ENCODE measurements around the gene OR1F1. TPM values are rescaled to one million over a fixed set of nuclear protein-coding genes. Genes with fewer than 3 reads are reported as not detected.

OR1F1 gene
- total RNA-seq, 3 donors from 2014 or later: not detected

GRCh38 chr16:3147046-3147756, 40.8 kb upstream of the OR1F1 start:
- H3K4me1 Mint-ChIP-seq (ENCODE audit: low read depth): peaks cover 15% of the 10 kb centered on the region
- H3K27me3 Mint-ChIP-seq (ENCODE audit: low read depth): no peaks in the 10 kb centered on the region
- peaks cover 4% of the 10 kb centered on the region for H3K36me3 Mint-ChIP-seq (ENCODE audit: insufficient read depth)
- no peak for DNase-seq
- ATAC-seq: no peak
- H3K9me3 Mint-ChIP-seq: no peaks in the 10 kb centered on the region
- no peak overlapping the region for H3K4me3 Mint-ChIP-seq

- DNase-seq (no peak), ATAC-seq (no peak)
- Mint-ChIP-seq H3K4me1 (ENCODE audit: low read depth) (peaks cover 21% of the 10 kb centered on the region), H3K4me3 (no peak overlapping the region), H3K27me3 (ENCODE audit: low read depth) (peaks cover 5% of the 10 kb centered on the region), H3K9me3 (peaks cover 5% of the 10 kb centered on the region), H3K36me3 (ENCODE audit: insufficient read depth) (no peaks in the 10 kb centered on the region)
These were observed 40.3 kb upstream of the OR1F1 start for GRCh38 chr16:3147757-3148104.

- Mint-ChIP-seq H3K27me3 (ENCODE audit: low read depth) (peaks cover 5% of the 10 kb centered on the region), H3K36me3 (ENCODE audit: insufficient read depth) (no peaks in the 10 kb centered on the region), H3K4me1 (ENCODE audit: low read depth) (peaks cover 22% of the 10 kb centered on the region), H3K4me3 (peak overlapping the region; percentile 59), H3K9me3 (peaks cover 7% of the 10 kb centered on the region)
- no peak for ATAC-seq
- no peak for DNase-seq
These were observed 39.5 kb upstream of the OR1F1 start for GRCh38 chr16:3148256-3149192.

GRCh38 chr16:3149193-3149530, 38.8 kb upstream of the OR1F1 start:
- Mint-ChIP-seq H3K4me3 (peak overlapping the region; percentile 59), H3K27me3 (ENCODE audit: low read depth) (peaks cover 5% of the 10 kb centered on the region), H3K4me1 (ENCODE audit: low read depth) (peaks cover 22% of the 10 kb centered on the region), H3K9me3 (peaks cover 7% of the 10 kb centered on the region), H3K36me3 (ENCODE audit: insufficient read depth) (no peaks in the 10 kb centered on the region)
- DNase-seq: no peak
- no peak for ATAC-seq

GRCh38 chr16:3149630-3150345, 38.2 kb upstream of the OR1F1 start:
- Mint-ChIP-seq H3K27me3 (ENCODE audit: low read depth) (peaks cover 5% of the 10 kb centered on the region), H3K4me1 (ENCODE audit: low read depth) (peaks cover 22% of the 10 kb centered on the region), H3K36me3 (ENCODE audit: insufficient read depth) (no peaks in the 10 kb centered on the region), H3K9me3 (peaks cover 7% of the 10 kb centered on the region), H3K4me3 (peak overlapping the region; percentile 83)
- peak; percentile 7 to 20 for ATAC-seq
- peak; percentile 36 for DNase-seq

- peak; percentile 100 for DNase-seq
- peak; percentile 87 for ATAC-seq
These were observed 37.4 kb upstream of the OR1F1 start for GRCh38 chr16:3150346-3151218.

GRCh38 chr16:3152027-3152276, 36.1 kb upstream of the OR1F1 start:
- no peaks in the 10 kb centered on the region for H3K36me3 Mint-ChIP-seq (ENCODE audit: insufficient read depth)
- H3K4me1 Mint-ChIP-seq (ENCODE audit: low read depth): peaks cover 22% of the 10 kb centered on the region
- peaks cover 5% of the 10 kb centered on the region for H3K27me3 Mint-ChIP-seq (ENCODE audit: low read depth)
- H3K4me3 Mint-ChIP-seq: peak overlapping the region; percentile 78
- ATAC-seq (no peak), DNase-seq (no peak)
- H3K9me3 Mint-ChIP-seq: peaks cover 15% of the 10 kb centered on the region

More at GRCh38 chr16:3150346-3151218, 37.4 kb upstream of the OR1F1 start:
- peaks cover 22% of the 10 kb centered on the region for H3K4me1 Mint-ChIP-seq (ENCODE audit: low read depth)
- peaks cover 15% of the 10 kb centered on the region for H3K9me3 Mint-ChIP-seq
- peak overlapping the region; percentile 83 for H3K4me3 Mint-ChIP-seq
- no peaks in the 10 kb centered on the region for H3K36me3 Mint-ChIP-seq (ENCODE audit: insufficient read depth)
- peaks cover 5% of the 10 kb centered on the region for H3K27me3 Mint-ChIP-seq (ENCODE audit: low read depth)

GRCh38 chr16:3152277-3152990, 35.6 kb upstream of the OR1F1 start:
- DNase-seq: peak; percentile 81
- ATAC-seq: peak; percentile 5 to 18
- H3K4me3 Mint-ChIP-seq: peak overlapping the region; percentile 78
- H3K36me3 Mint-ChIP-seq (ENCODE audit: insufficient read depth): no peaks in the 10 kb centered on the region
- peaks cover 22% of the 10 kb centered on the region for H3K4me1 Mint-ChIP-seq (ENCODE audit: low read depth)
- peaks cover 5% of the 10 kb centered on the region for H3K27me3 Mint-ChIP-seq (ENCODE audit: low read depth)
- H3K9me3 Mint-ChIP-seq: peaks cover 18% of the 10 kb centered on the region

- Mint-ChIP-seq H3K4me3 (peak overlapping the region; percentile 78), H3K27me3 (ENCODE audit: low read depth) (peaks cover 5% of the 10 kb centered on the region), H3K4me1 (ENCODE audit: low read depth) (peaks cover 26% of the 10 kb centered on the region), H3K9me3 (peaks cover 22% of the 10 kb centered on the region), H3K36me3 (ENCODE audit: insufficient read depth) (no peaks in the 10 kb centered on the region)
- ATAC-seq (no peak), DNase-seq (no peak)
These were observed 35.0 kb upstream of the OR1F1 start for GRCh38 chr16:3152991-3153368.

GRCh38 chr16:3155181-3155580, 32.8 kb upstream of the OR1F1 start:
- ATAC-seq (no peak), DNase-seq (no peak)
- H3K27me3 Mint-ChIP-seq (ENCODE audit: low read depth): peaks cover 5% of the 10 kb centered on the region
- no peaks in the 10 kb centered on the region for H3K36me3 Mint-ChIP-seq (ENCODE audit: insufficient read depth)
- no peak overlapping the region for H3K4me3 Mint-ChIP-seq
- H3K4me1 Mint-ChIP-seq (ENCODE audit: low read depth): peaks cover 36% of the 10 kb centered on the region
- peaks cover 22% of the 10 kb centered on the region for H3K9me3 Mint-ChIP-seq

- H3K4me3 Mint-ChIP-seq: no peak overlapping the region
These were observed 32.0 kb upstream of the OR1F1 start for GRCh38 chr16:3155972-3156371.

GRCh38 chr16:3157229-3158025, 30.6 kb upstream of the OR1F1 start:
- Mint-ChIP-seq H3K27me3 (ENCODE audit: low read depth) (peaks cover 4% of the 10 kb centered on the region), H3K36me3 (ENCODE audit: insufficient read depth) (no peaks in the 10 kb centered on the region), H3K4me3 (peak overlapping the region; percentile 79), H3K9me3 (peaks cover 20% of the 10 kb centered on the region), H3K4me1 (ENCODE audit: low read depth) (peaks cover 25% of the 10 kb centered on the region)
- ATAC-seq (peak; percentile 5 to 23), DNase-seq (peak; percentile 47)

More at GRCh38 chr16:3155972-3156371, 32.0 kb upstream of the OR1F1 start:
- peaks cover 22% of the 10 kb centered on the region for H3K9me3 Mint-ChIP-seq
- peaks cover 32% of the 10 kb centered on the region for H3K4me1 Mint-ChIP-seq (ENCODE audit: low read depth)
- DNase-seq: no peak
- no peak for ATAC-seq
- no peaks in the 10 kb centered on the region for H3K36me3 Mint-ChIP-seq (ENCODE audit: insufficient read depth)
- H3K27me3 Mint-ChIP-seq (ENCODE audit: low read depth): peaks cover 5% of the 10 kb centered on the region
